Measurements from ENCODE around the gene USP28.
"Not testable (repeated sequence)": the region's sequence is repeated elsewhere in the genome, so short reads cannot be mapped to it uniquely, and the experiment has no call there.

The USP28 gene

GRCh38 chr11:113875234-113876073, at the start of gene USP28:
Gene USP28 (minus strand): TSS chr11:113875572. CDS start chr11:113875501, 71 bp downstream.
- Histone ChIP-seq H3K9ac (peak within 1 kb of the TSS; percentile 59; the same call in 1 of the 2 replicates), H3K27me3 (ENCODE audit: insufficient read depth, low read depth) (no peaks in the 10 kb centered on the region), H4K20me1 (ENCODE audit: insufficient read depth) (no peaks in the 10 kb centered on the region), H3K79me2 (ENCODE audit: insufficient read depth, low read depth) (0 out of 2 replicates have a peak, but pooled peaks cover 7% of the 10 kb centered on the region), H2AFZ (ENCODE audit: low read depth) (peak within 1 kb of the TSS; percentile 89), H3K4me2 (peak within 1 kb of the TSS; percentile 64), H3K36me3 (ENCODE audit: insufficient read depth) (no peaks in the 10 kb centered on the region), H3K4me3 (IDR thresholded peaks at IDR 0.05; ENCODE audit: insufficient read depth, low read depth, low read length) (no peak within 1 kb of the TSS), H3K27ac (peak within 1 kb of the TSS; percentile 61; the same call in 1 of the 2 replicates), H3K4me1 (ENCODE audit: low read depth, poor library complexity, severe bottlenecking) (peaks cover 10% of the 10 kb centered on the region)
- TF ChIP-seq CTCF (conservative IDR thresholded peaks at IDR 0.05; ENCODE audit: low read depth, low read length): no peak

- no peaks in the 10 kb centered on the region for H4K20me1 ChIP-seq (ENCODE audit: insufficient read depth)
- TF ChIP-seq CTCF (conservative IDR thresholded peaks at IDR 0.05; ENCODE audit: low read depth, low read length): no peak
- H3K9ac ChIP-seq: no peak overlapping the region
- no peak overlapping the region for H2AFZ ChIP-seq (ENCODE audit: low read depth)
- no peaks in the 10 kb centered on the region for H3K36me3 ChIP-seq (ENCODE audit: insufficient read depth)
- no peak overlapping the region for H3K4me2 ChIP-seq
- H3K4me3 ChIP-seq (IDR thresholded peaks at IDR 0.05; ENCODE audit: insufficient read depth, low read depth, low read length): no peak overlapping the region
- no peaks in the 10 kb centered on the region for H3K4me1 ChIP-seq (ENCODE audit: low read depth, poor library complexity, severe bottlenecking)
- H3K27me3 ChIP-seq (ENCODE audit: insufficient read depth, low read depth): no peaks in the 10 kb centered on the region
- no peak overlapping the region for H3K27ac ChIP-seq
- H3K79me2 ChIP-seq (ENCODE audit: insufficient read depth, low read depth): no peaks in the 10 kb centered on the region
Observed at GRCh38 chr11:113923572-113923971, 48.2 kb upstream of the USP28 start.

- not testable (repeated sequence) for H3K4me2 ChIP-seq; H2AFZ ChIP-seq (ENCODE audit: low read depth); H3K36me3 ChIP-seq (ENCODE audit: insufficient read depth); H3K27ac ChIP-seq; H3K4me3 ChIP-seq (IDR thresholded peaks at IDR 0.05; ENCODE audit: insufficient read depth, low read depth, low read length); H3K9ac ChIP-seq; H4K20me1 ChIP-seq (ENCODE audit: insufficient read depth); H3K4me1 ChIP-seq (ENCODE audit: low read depth, poor library complexity, severe bottlenecking); H3K79me2 ChIP-seq (ENCODE audit: insufficient read depth, low read depth); H3K27me3 ChIP-seq (ENCODE audit: insufficient read depth, low read depth)
Observed at GRCh38 chr11:113911491-113911890, 36.1 kb upstream of the USP28 start.

- no peak for TF ChIP-seq CTCF (conservative IDR thresholded peaks at IDR 0.05; ENCODE audit: low read depth, low read length)
- H3K27me3 ChIP-seq (ENCODE audit: insufficient read depth, low read depth): no peaks in the 10 kb centered on the region
- no peak overlapping the region for H3K27ac ChIP-seq
- no peaks in the 10 kb centered on the region for H3K4me1 ChIP-seq (ENCODE audit: low read depth, poor library complexity, severe bottlenecking)
- no peaks in the 10 kb centered on the region for H4K20me1 ChIP-seq (ENCODE audit: insufficient read depth)
- H3K9ac ChIP-seq: no peak overlapping the region
- no peak overlapping the region for H3K4me3 ChIP-seq (IDR thresholded peaks at IDR 0.05; ENCODE audit: insufficient read depth, low read depth, low read length)
- no peaks in the 10 kb centered on the region for H3K79me2 ChIP-seq (ENCODE audit: insufficient read depth, low read depth)
- no peak overlapping the region for H3K4me2 ChIP-seq
- no peaks in the 10 kb centered on the region for H3K36me3 ChIP-seq (ENCODE audit: insufficient read depth)
- H2AFZ ChIP-seq (ENCODE audit: low read depth): no peak overlapping the region
Observed at GRCh38 chr11:113908098-113908497, 32.7 kb upstream of the USP28 start.

GRCh38 chr11:113907681-113908080, 32.3 kb upstream of the USP28 start:
- Histone ChIP-seq H4K20me1 (ENCODE audit: insufficient read depth) (no peaks in the 10 kb centered on the region), H3K27ac (no peak overlapping the region), H3K36me3 (ENCODE audit: insufficient read depth) (no peaks in the 10 kb centered on the region), H3K4me3 (IDR thresholded peaks at IDR 0.05; ENCODE audit: insufficient read depth, low read depth, low read length) (no peak overlapping the region), H3K9ac (no peak overlapping the region), H2AFZ (ENCODE audit: low read depth) (no peak overlapping the region), H3K4me2 (no peak overlapping the region), H3K27me3 (ENCODE audit: insufficient read depth, low read depth) (no peaks in the 10 kb centered on the region), H3K79me2 (ENCODE audit: insufficient read depth, low read depth) (no peaks in the 10 kb centered on the region), H3K4me1 (ENCODE audit: low read depth, poor library complexity, severe bottlenecking) (no peaks in the 10 kb centered on the region)
- TF ChIP-seq CTCF (conservative IDR thresholded peaks at IDR 0.05; ENCODE audit: low read depth, low read length): no peak
